ENCODE data around the gene WWC2. TPM values are rescaled to one million over a fixed set of nuclear protein-coding genes. Genes with fewer than 3 reads are reported as not detected.

The WWC2 gene
- polyA plus RNA-seq, 6 donors from 2014 or later = 0.07 to 0.88 (median 0.22) TPM; not detected in 1

DNA sequence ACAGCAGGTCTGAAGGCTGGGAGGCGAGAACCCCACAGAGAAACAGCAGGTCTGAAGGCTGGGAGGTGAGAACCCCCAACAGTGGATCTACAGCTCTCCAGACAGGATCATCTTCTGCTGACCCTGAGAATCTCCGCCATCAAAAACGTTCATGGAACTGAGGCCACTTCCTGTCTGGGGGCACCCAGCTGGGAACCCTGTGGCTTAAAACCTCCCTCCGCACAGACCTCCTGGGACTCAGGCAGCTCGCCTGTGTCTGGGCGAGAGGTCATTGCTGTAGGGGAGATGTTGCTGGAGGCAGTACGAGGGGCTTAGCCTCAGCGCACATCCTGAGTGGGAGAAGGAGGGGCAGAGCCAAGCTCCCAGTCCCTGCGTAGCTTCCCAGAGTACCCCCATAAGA lies 238.3 kb downstream of the WWC2 start:
- DNase-seq = no peak
- ATAC-seq (ENCODE audit: low read depth in 2 of 2) = no peak
- Mint-ChIP-seq H3K36me3 (no peaks in the 10 kb centered on the region), H3K4me1 (no peaks in the 10 kb centered on the region), H3K4me3 (no peak overlapping the region), H3K9me3 (peaks cover 0 to 2% (median 0%) of the 10 kb centered on the region in 7 donors), H3K27ac (no peak overlapping the region), H3K27me3 (peaks cover 15 to 31% (median 23%) of the 10 kb centered on the region in 3 donors)

DNA sequence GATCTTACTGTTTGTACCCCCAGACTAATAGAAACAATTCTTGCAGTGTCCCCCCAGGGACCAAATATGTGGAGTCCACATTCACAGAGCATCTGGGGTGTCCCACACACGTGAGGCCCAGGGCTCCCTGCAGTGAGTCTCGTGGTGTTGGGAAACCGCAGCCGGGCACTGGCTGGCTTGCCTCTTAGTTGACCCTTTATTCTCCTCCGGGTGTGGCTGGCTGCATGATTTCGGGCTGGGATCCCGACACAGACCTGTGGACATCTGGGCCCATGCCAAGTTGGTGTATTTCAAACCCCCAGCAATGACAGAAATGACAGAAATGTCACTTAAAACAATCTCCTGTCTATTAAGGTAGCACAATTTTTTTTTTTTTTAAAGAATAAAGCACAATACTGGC lies 238.8 kb downstream of the WWC2 start:
- peak overlapping the region in 2 of 6 donors; percentile 11 to 90 for H3K27ac Mint-ChIP-seq
- ATAC-seq (ENCODE audit: low read depth in 2 of 2) (no peak), DNase-seq (no peak)
- H3K27me3 Mint-ChIP-seq = peaks cover 15 to 27% (median 19%) of the 10 kb centered on the region in 3 donors
- H3K4me1 Mint-ChIP-seq = peaks cover 0 to under 1% (median 0%) of the 10 kb centered on the region in 3 donors
- peaks cover 0 to 2% (median 0%) of the 10 kb centered on the region in 7 donors for H3K9me3 Mint-ChIP-seq
- H3K36me3 Mint-ChIP-seq = no peaks in the 10 kb centered on the region
- no peak overlapping the region for H3K4me3 Mint-ChIP-seq

DNA sequence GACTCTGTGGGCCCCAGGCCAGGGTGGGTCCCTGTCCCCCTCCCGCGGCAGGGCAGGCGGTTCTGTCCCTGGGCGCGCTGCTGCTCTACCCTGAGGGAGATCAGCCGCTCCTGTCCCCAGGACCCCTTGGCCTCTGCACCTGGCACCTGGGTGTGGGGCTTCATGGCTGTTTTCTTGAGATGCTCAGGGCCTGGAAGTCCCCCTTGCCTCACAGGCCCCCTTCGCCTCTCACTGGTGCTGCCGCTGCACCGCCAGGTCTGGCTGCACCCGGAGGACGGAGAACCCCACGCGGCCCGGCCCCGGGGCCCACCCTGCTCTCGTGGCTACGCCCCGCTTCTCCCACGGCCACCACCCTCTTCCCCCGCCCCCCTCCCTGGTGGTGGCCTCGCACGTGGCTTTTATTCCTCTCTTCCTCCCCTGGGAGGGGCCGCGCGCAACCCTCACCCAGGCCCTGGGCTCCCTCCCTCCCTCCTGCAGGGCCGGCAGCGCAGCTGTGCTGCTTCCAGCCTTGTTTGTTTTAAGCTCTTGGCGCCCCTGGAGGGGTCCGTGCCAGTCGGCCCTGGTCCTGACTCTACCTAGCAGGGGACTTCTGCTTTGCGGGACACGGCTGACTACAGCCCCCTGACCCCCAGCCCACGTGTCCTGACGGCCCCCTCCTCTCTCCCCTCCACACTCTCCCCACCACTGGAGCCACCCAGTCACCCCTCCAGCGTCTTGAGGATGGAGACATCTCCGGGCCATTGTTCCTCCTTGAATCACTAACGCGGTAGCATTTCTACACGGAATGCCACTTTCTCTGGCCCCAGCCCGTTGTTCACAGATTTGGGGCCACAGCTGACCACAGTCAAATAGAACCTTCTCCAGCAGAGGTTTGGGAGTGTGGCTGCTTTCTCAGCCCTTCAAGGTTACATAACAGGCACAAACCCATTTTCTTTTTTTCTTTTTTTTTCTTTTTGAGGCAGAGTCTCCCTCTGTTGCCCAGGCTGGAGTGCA lies 243.8 kb downstream of the WWC2 start:
- Mint-ChIP-seq H3K36me3 (no peaks in the 10 kb centered on the region), H3K27ac (no peak overlapping the region), H3K9me3 (peaks cover 0 to 2% (median 0%) of the 10 kb centered on the region in 7 donors), H3K4me3 (peak overlapping the region in 5 of 8 donors; percentile 6 to 60 (median 39)), H3K27me3 (peaks cover 6 to 33% (median 15%) of the 10 kb centered on the region in 3 donors), H3K4me1 (peaks cover 0 to 8% (median 4%) of the 10 kb centered on the region in 3 donors)
- DNase-seq (peak; percentile 2), ATAC-seq (ENCODE audit: low read depth in 2 of 2) (peak; percentile 30 to 38)

DNA sequence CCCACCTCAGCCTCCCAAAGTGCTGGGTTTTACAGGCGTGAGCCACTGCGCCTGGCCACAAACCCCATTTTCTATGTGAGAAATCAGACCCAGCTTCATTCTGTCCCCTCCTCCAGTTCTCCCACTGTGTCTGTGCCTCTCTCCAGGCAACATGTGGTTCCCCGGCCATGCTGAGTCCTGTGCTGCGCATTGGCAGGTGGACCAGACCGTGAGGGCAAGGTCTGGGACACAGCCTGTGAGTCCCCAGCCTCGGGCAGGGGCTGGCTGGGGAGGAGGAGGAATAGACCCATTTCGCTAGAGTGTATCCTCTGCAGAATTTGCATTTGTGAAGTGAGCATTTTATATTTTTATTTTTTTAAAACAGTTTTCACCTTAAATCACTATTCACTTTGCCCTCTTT lies 244.7 kb downstream of the WWC2 start:
- H3K4me3 Mint-ChIP-seq = peak overlapping the region in 2 of 8 donors; percentile 60 to 73
- H3K4me1 Mint-ChIP-seq = peaks cover 0 to 8% (median 4%) of the 10 kb centered on the region in 3 donors
- H3K9me3 Mint-ChIP-seq = peaks cover 0 to 2% (median 0%) of the 10 kb centered on the region in 7 donors
- H3K27ac Mint-ChIP-seq = no peak overlapping the region
- H3K36me3 Mint-ChIP-seq = no peaks in the 10 kb centered on the region
- no peak for DNase-seq
- no peak for ATAC-seq (ENCODE audit: low read depth in 2 of 2)
- H3K27me3 Mint-ChIP-seq = peaks cover 6 to 37% (median 13%) of the 10 kb centered on the region in 3 donors

DNA sequence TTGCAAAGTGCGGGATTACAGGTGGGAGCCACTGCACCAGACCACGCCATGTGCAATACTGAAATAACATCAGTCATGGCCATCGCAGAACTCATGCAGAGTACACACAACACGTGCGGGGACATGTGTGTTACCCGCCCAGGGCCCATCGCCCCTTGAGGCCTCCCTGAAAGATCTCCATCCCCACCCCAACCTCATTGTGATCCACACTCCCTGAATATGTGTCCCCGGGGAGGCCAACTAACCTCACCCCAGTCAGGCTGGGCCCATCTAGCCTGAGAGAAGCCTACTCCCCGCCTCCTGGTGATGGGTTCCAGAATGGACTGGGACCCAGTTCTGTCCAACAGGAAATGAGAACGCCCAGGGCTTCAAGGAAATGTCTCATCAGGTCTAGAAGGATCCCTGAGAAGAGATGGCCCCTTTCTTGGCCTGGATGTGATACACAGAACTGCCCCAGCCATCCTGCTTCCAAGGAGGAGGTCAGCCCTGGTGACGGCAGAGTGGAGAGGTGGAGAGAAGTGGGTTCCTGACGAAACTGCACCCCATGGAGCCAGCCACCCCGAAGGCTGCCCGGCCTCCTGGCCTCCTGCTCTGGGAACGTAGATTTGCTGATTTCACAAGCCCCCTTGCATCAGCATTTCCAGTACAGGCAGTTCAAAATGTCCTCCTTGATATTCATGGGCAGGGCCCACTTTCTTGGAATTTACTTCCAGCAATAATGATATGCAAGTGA lies 245.6 kb downstream of the WWC2 start:
- H3K36me3 Mint-ChIP-seq = no peaks in the 10 kb centered on the region
- no peak for ATAC-seq (ENCODE audit: low read depth in 2 of 2)
- peak overlapping the region in 2 of 8 donors; percentile 9 to 56 for H3K4me3 Mint-ChIP-seq
- H3K27me3 Mint-ChIP-seq = peaks cover 6 to 37% (median 15%) of the 10 kb centered on the region in 3 donors
- H3K4me1 Mint-ChIP-seq = peaks cover 0 to 8% (median 4%) of the 10 kb centered on the region in 3 donors
- H3K9me3 Mint-ChIP-seq = no peaks in the 10 kb centered on the region
- no peak for DNase-seq
- H3K27ac Mint-ChIP-seq = peak overlapping the region in 1 of 6 donors; percentile 62

DNA sequence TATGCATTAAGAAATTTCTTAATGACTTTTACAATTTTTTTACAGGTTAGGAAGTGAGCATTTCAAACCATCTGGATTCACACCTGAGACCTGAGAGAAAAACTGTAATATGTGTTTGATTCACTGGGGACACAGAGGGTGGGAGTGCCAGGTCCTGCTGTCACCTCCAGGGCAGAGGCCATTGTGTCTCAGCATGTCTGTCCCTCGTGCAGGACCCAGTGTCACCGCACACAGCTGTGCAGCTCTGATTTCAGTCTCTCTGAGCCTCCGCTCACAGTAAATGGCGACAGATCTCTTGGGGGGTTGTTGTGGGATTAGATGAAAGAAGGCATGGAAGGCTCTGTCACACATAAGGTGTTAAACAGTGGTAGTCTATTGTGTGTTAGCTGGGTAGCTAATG lies 246.2 kb downstream of the WWC2 start:
- no peak for DNase-seq
- H3K36me3 Mint-ChIP-seq = no peaks in the 10 kb centered on the region
- H3K4me3 Mint-ChIP-seq = no peak overlapping the region
- H3K9me3 Mint-ChIP-seq = peaks cover 0 to under 1% (median 0%) of the 10 kb centered on the region in 7 donors
- H3K4me1 Mint-ChIP-seq = peaks cover 0 to 8% (median 5%) of the 10 kb centered on the region in 3 donors
- H3K27ac Mint-ChIP-seq = no peak overlapping the region
- peaks cover 9 to 35% (median 16%) of the 10 kb centered on the region in 3 donors for H3K27me3 Mint-ChIP-seq
- ATAC-seq (ENCODE audit: low read depth in 2 of 2) = no peak

DNA sequence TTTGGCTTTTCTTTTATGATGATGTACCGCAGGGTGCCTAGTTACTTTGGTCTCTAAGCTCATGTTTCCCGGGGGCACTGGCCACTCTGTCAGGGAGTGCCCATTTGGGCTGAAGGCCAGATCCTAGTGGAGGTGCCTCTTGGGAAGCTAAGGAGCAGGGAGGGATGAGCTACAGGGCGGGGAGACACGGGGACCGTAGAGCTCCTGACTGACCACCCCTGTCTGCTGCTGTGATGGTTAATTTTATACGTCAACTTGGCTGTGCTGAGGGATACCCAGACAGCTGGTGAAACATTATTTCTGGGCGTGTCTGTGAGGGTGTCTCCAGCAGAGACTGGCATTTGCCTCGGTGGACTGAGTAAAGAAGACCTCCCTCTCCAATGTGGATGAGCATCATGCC lies 248.1 kb downstream of the WWC2 start:
- DNase-seq (no peak), ATAC-seq (ENCODE audit: low read depth in 2 of 2) (no peak)
- Mint-ChIP-seq H3K4me1 (peaks cover 0 to 8% (median 8%) of the 10 kb centered on the region in 3 donors), H3K27ac (no peak overlapping the region), H3K9me3 (peaks cover 0 to 4% (median 0%) of the 10 kb centered on the region in 7 donors), H3K36me3 (no peaks in the 10 kb centered on the region), H3K4me3 (no peak overlapping the region), H3K27me3 (peaks cover 19 to 44% (median 20%) of the 10 kb centered on the region in 3 donors)

DNA sequence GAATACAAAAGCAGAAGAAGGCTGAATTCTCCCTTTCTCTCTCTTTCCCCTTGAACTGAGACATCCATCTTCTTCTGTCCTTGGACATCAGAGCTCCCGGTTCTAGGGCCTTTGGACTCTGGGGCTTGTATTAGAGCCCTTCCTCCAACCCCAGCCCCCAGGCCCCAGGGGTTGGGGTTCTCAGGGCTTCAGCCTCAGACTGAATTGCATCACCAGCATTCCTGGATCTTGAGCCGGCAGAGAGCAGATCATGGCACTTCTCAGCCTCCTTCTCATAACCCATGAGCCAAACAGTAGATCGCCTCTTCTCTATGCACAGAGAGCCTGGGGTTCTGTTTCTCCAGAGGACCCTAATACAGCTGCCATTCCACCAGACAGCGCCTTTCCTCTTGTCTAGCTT lies 248.5 kb downstream of the WWC2 start:
- peaks cover 0 to 4% (median 0%) of the 10 kb centered on the region in 7 donors for H3K9me3 Mint-ChIP-seq

DNA sequence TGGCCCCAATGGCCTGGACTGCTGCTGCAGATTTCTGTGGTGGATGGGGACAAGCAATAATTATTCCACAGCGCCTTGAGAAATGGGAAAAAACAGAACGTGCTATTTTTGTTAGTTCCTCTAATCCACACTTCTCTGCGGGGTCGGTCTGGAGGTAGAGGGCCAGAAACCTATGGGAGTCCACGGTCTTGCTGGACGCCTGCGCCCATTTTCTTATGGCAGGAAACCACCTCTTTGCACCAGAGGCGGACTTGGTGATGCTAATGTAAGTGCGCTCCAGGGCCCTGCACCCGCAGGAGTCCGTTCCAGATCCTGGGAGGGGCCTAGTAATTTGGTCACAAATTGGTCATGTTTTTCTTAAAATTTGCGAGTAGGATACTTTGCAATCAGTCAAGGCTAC lies 249.1 kb downstream of the WWC2 start:
- no peak overlapping the region for H3K27ac Mint-ChIP-seq
- no peak for ATAC-seq (ENCODE audit: low read depth in 2 of 2)
- peaks cover 19 to 41% (median 24%) of the 10 kb centered on the region in 3 donors for H3K27me3 Mint-ChIP-seq
- no peaks in the 10 kb centered on the region for H3K36me3 Mint-ChIP-seq
- no peak for DNase-seq
- H3K4me1 Mint-ChIP-seq = peaks cover 0 to 5% (median 5%) of the 10 kb centered on the region in 3 donors
- no peak overlapping the region for H3K4me3 Mint-ChIP-seq
- peaks cover 0 to 4% (median 0%) of the 10 kb centered on the region in 7 donors for H3K9me3 Mint-ChIP-seq

More for the DNA sequence above, 248.5 kb downstream of the WWC2 start:
- DNase-seq = no peak
- no peak overlapping the region for H3K27ac Mint-ChIP-seq
- no peak overlapping the region for H3K4me3 Mint-ChIP-seq
- no peak for ATAC-seq (ENCODE audit: low read depth in 2 of 2)
- peaks cover 19 to 44% (median 23%) of the 10 kb centered on the region in 3 donors for H3K27me3 Mint-ChIP-seq
- H3K36me3 Mint-ChIP-seq = no peaks in the 10 kb centered on the region
- peaks cover 0 to 8% (median 8%) of the 10 kb centered on the region in 3 donors for H3K4me1 Mint-ChIP-seq

DNA sequence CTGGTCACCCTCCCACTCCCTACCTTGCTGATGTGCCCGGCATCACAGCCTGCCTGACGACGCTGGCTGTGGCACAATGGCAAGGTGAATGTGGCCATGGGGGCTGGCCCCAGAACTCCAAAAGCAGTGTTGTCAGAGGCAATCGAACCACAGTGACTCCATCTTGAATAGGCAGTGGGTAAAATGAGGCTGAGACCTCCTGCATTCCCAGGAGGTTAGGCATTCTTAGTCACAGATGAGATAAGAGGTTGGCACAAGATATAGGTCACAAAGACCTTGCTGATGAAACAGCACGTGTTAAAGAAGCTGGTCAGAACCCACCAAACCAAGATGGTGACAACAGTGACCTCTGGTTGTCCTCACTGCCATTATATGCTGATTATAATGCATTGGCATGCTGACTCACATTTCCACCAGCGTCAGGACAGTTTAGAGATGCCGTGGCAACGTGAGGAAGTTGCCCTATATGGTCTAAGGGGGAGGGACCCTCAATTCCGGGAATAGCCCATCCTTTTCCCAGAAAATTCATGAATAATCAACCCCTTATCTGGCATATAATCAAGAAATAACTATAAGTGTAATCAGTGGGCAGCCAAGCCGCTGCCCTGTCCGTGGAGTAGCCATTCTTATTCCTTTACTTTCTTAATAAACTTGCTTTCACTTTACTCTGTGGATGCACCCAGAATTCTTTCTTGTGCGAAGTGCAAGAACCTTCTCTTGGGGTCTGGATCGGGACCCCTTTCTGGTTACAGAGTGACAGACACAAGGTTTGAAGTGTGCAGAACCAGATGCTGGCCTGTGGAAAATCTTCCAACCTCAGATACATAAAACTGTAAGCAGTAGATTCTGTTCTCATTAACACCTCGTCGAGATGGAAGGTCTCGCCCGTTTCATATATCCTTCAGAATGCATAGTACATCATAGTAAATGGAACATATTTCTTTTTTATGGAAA lies 249.9 kb downstream of the WWC2 start:
- peaks cover 19 to 34% (median 22%) of the 10 kb centered on the region in 3 donors for H3K27me3 Mint-ChIP-seq
- H3K27ac Mint-ChIP-seq = no peak overlapping the region
- ATAC-seq (ENCODE audit: low read depth in 2 of 2) (no peak), DNase-seq (no peak)
- no peak overlapping the region for H3K4me3 Mint-ChIP-seq
- H3K36me3 Mint-ChIP-seq = no peaks in the 10 kb centered on the region
- H3K9me3 Mint-ChIP-seq = peaks cover 0 to 4% (median 0%) of the 10 kb centered on the region in 7 donors
- H3K4me1 Mint-ChIP-seq = peaks cover 0 to 4% (median 1%) of the 10 kb centered on the region in 3 donors

DNA sequence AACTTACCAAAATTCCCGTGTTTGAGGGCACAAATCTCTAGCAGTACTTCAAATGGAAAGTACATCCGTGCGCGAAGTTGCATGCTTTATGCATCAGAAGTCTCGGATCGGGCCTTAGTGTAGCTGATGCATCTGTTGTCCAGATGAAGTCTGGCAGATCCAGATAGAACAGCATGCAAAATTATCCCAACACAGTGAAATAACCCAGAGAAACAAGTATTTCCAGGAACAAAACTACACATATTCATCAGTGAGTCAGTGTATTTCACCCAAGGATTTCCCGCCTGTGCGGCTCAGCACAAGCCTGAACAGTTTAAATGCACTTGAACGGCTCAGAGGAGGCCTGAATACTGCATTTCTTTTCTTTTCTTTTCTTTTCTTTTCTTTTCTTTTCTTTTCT lies 250.6 kb downstream of the WWC2 start:
- peaks cover 15 to 28% (median 20%) of the 10 kb centered on the region in 3 donors for H3K27me3 Mint-ChIP-seq
- no peak for DNase-seq
- no peak overlapping the region for H3K27ac Mint-ChIP-seq
- H3K4me1 Mint-ChIP-seq = peaks cover 0 to 4% (median 0%) of the 10 kb centered on the region in 3 donors
- peaks cover 0 to 4% (median 0%) of the 10 kb centered on the region in 7 donors for H3K9me3 Mint-ChIP-seq
- no peaks in the 10 kb centered on the region for H3K36me3 Mint-ChIP-seq
- no peak overlapping the region for H3K4me3 Mint-ChIP-seq
- ATAC-seq (ENCODE audit: low read depth in 2 of 2) = no peak

DNA sequence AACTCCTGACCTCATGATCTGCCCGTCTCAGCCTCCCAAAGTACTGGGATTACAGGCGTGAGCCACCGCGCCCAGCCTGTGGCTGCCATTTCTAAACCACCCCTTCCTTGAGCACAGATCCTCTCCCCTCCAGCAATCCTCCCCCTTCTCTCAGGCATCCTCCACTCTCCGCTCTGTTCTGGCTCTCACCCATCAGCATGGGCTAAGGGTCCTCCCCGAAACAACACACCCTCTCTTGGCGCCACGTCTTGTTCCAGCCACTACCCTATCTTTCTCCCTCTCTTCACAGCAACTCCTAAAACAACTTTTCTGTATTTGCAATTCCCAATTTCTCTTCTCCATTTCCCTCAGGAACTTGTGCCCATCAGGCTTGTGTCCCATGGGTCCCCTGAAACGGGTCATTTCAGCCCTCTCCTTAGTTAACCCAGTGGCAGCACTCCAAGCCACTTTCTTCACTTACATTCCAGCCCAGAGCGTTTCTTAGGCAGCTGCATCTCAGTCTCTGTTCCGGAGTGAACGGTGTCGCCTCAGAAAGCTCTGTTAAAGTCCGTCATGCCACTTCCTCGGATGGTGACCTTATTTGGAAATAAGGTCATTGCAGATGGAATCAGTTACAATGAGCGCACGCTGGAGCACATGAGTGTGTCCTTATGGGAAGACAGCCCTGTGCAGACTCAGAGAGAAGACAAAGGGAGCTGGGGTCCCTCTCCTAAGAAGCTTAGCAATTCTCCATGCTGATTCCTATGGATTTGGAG lies 251.4 kb downstream of the WWC2 start:
- Mint-ChIP-seq H3K27ac (no peak overlapping the region), H3K27me3 (peaks cover 13 to 21% (median 15%) of the 10 kb centered on the region in 3 donors), H3K36me3 (no peaks in the 10 kb centered on the region), H3K4me3 (peak overlapping the region in 1 of 8 donors; percentile 21), H3K9me3 (peaks cover 0 to 4% (median 0%) of the 10 kb centered on the region in 7 donors), H3K4me1 (peaks cover 0 to 4% (median 0%) of the 10 kb centered on the region in 3 donors)
- ATAC-seq (ENCODE audit: low read depth in 2 of 2) = no peak
- no peak for DNase-seq

Measured in naive B cell (primary cell).